Breast epithelium (tissue), 3 donors: ENCODE results near the gene ACACB.

Source experiments
- POLR2A ChIP-seq: fragments of 450-650 bp; IDR thresholded peaks from one replicate; pipeline ENCODE4 v1.6.1; 2016; ENCODE audit warnings: antibody characterized with exemption, mild to moderate bottlenecking, moderate library complexity
- POLR2AphosphoS5 ChIP-seq, 3 donors: sonication (generic); formaldehyde crosslinking; IDR thresholded peaks; one replicate each; pipeline ENCODE4 v1.6.1; 2017; ENCODE audit warnings: antibody characterized with exemption in 3 of 3
- TF ChIP-seq, protein P1 (sequence below), 3 donors: fragments of 450-650 bp; IDR thresholded peaks; one replicate each; pipeline ENCODE4 v1.5.1; 2016 to 2017; ENCODE audit warnings: antibody characterized with exemption in 3 of 3, mild to moderate bottlenecking in 3 of 3, moderate library complexity in 3 of 3

DNA sequence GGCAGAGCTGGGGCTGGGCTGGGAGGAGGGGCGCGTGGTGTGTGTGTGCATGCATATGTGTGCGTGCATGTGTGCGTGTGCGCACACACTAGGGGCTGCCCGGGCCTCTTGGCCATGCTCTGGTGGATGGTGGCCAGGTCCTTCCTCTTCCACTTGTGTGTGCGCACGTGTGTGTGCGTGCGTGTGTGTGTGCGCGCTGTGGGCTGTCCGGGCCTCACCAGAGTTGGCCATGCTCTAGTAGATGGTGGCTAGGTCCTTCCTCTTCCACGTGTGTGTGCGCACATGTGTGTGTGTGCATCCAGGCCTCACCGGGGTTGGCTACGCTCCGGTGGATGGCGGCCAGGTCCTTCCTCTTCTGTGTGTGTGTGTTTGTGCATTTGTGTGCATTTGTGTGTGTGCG is 168.0 kb downstream of the ACACB start:
- TF ChIP-seq, protein P1, sequence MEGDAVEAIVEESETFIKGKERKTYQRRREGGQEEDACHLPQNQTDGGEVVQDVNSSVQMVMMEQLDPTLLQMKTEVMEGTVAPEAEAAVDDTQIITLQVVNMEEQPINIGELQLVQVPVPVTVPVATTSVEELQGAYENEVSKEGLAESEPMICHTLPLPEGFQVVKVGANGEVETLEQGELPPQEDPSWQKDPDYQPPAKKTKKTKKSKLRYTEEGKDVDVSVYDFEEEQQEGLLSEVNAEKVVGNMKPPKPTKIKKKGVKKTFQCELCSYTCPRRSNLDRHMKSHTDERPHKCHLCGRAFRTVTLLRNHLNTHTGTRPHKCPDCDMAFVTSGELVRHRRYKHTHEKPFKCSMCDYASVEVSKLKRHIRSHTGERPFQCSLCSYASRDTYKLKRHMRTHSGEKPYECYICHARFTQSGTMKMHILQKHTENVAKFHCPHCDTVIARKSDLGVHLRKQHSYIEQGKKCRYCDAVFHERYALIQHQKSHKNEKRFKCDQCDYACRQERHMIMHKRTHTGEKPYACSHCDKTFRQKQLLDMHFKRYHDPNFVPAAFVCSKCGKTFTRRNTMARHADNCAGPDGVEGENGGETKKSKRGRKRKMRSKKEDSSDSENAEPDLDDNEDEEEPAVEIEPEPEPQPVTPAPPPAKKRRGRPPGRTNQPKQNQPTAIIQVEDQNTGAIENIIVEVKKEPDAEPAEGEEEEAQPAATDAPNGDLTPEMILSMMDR (IDR thresholded peaks at IDR 0.05): no peak
- TF ChIP-seq POLR2AphosphoS5 (IDR thresholded peaks at IDR 0.05): no peak
- TF ChIP-seq POLR2A: no peak
